IMR-90 (cell line): ENCODE measurements around the gene C14orf180. TPM values are rescaled to one million over a fixed set of nuclear protein-coding genes. Genes with fewer than 3 reads are reported as not detected.

Experiments
- ATAC-seq: fragments of 200-7000 bp; cut with Tn5 transposase; 2 replicates; pipeline ENCODE4 v1.9.1; 2020; ENCODE audit warnings: low read depth, mild to moderate bottlenecking, moderate library complexity
- BruUV-seq: library from RNA; stranded (reverse); fragments of 400-500 nt; replicated peaks from 2 replicates; lab custom pipeline; 2021; lab: Mats Ljungman, UMichigan
- CTCF ChIA-PET: fragments of 300-600 bp; formaldehyde crosslinking; extraction: SDS; loops from one replicate; lab custom pipeline; 2021; ENCODE audit warnings: antibody characterized with exemption; lab: Yijun Ruan, JAX
- POLR2A ChIA-PET: fragments of 300-600 bp; sonication (Branson Sonifier 250); formaldehyde crosslinking; loops from one replicate; lab custom pipeline; 2022; ENCODE audit warnings: antibody characterized with exemption; ENCODE audit not compliant: unreplicated experiment; lab: Charles Lee
- DNase-seq: peaks from one replicate; pipeline ENCODE4 v3.0.0; 2013
- H2AFZ ChIP-seq: replicated peaks from 2 replicates; pipeline ENCODE3; 2013; ENCODE audit warnings: low read length, mild to moderate bottlenecking; ENCODE audit not compliant: poor library complexity
- H2AK5ac ChIP-seq: 2 replicates; pipeline ENCODE4 v1.6.1; 2013; ENCODE audit warnings: low read depth, low read length, inconsistent platforms
- H2AK9ac ChIP-seq: replicated peaks from 2 replicates; pipeline ENCODE3; 2013; ENCODE audit warnings: mild to moderate bottlenecking, low read depth, low read length, moderate library complexity; ENCODE audit not compliant: poor library complexity
- H2BK120ac ChIP-seq: 2 replicates; pipeline ENCODE4 v1.6.1; 2013; ENCODE audit warnings: low read depth, low read length, inconsistent platforms
- H2BK15ac ChIP-seq: 3 replicates; pipeline ENCODE4 v1.6.1; 2013; ENCODE audit warnings: low read depth, low read length, inconsistent platforms
- H2BK20ac ChIP-seq: 2 replicates; pipeline ENCODE4 v1.6.1; 2013; ENCODE audit warnings: low read depth, mild to moderate bottlenecking, inconsistent platforms, low read length, moderate library complexity
- H2BK5ac ChIP-seq: 2 replicates; pipeline ENCODE4 v1.6.1; 2013; ENCODE audit warnings: mild to moderate bottlenecking, low read depth, low read length, inconsistent platforms; ENCODE audit not compliant: poor library complexity, severe bottlenecking
- H3K14ac ChIP-seq: replicated peaks from 2 replicates; pipeline ENCODE4 v1.6.1; 2013; ENCODE audit warnings: low read depth, low read length, inconsistent platforms
- H3K18ac ChIP-seq: 2 replicates; pipeline ENCODE4 v1.6.1; 2013; ENCODE audit warnings: low read depth, low read length, control low read depth
- H3K23ac ChIP-seq: 2 replicates; pipeline ENCODE4 v1.6.1; 2013; ENCODE audit warnings: low read depth, low read length, inconsistent platforms
- H3K27ac ChIP-seq: 2 replicates; pipeline ENCODE4 v1.5.1; 2013; ENCODE audit warnings: mild to moderate bottlenecking, control low read depth, low read length; ENCODE audit not compliant: insufficient read depth
- H3K27me3 ChIP-seq: 2 replicates; pipeline ENCODE4 v1.6.1; 2013; ENCODE audit warnings: low read length; ENCODE audit not compliant: control insufficient read depth, insufficient read depth
- H3K36me3 ChIP-seq: 2 replicates; pipeline ENCODE4 v1.6.1; 2013; ENCODE audit warnings: low read length, mixed read lengths; ENCODE audit not compliant: control insufficient read depth, insufficient read depth
- H3K4ac ChIP-seq: 2 replicates; pipeline ENCODE4 v1.6.1; 2013; ENCODE audit warnings: low read depth, low read length, inconsistent platforms
- H3K4me1 ChIP-seq: 2 replicates; pipeline ENCODE4 v1.6.1; 2013; ENCODE audit warnings: low read length, mixed read lengths; ENCODE audit not compliant: control insufficient read depth, insufficient read depth
- H3K4me2 ChIP-seq: 2 replicates; pipeline ENCODE4 v1.6.1; 2013; ENCODE audit warnings: low read depth, mild to moderate bottlenecking, control low read depth, low read length, moderate library complexity
- H3K4me3 ChIP-seq: 2 replicates; pipeline ENCODE4 v1.5.1; 2013; ENCODE audit warnings: low read depth, mild to moderate bottlenecking, control low read depth, low read length, moderate library complexity; ENCODE audit not compliant: insufficient read depth
- H3K56ac ChIP-seq: 2 replicates; pipeline ENCODE4 v1.6.1; 2013; ENCODE audit warnings: low read length, inconsistent platforms; ENCODE audit not compliant: insufficient read depth; ENCODE audit errors: extremely low read depth
- H3K79me1 ChIP-seq, 2 experiments: 2 replicates each; pipeline ENCODE4 v1.6.1; 2013; ENCODE audit warnings: low read length in 2 of 2, inconsistent platforms in 1 of 2, low read depth in 1 of 2
- H3K9ac ChIP-seq: 2 replicates; pipeline ENCODE4 v1.6.1; 2013; ENCODE audit warnings: low read depth, low read length, control low read depth
- H3K9me1 ChIP-seq: 2 replicates; pipeline ENCODE4 v1.6.1; 2013; ENCODE audit warnings: low read length, inconsistent platforms; ENCODE audit not compliant: insufficient read depth
- H3K9me3 ChIP-seq: 2 replicates; pipeline ENCODE4 v1.6.1; 2013; ENCODE audit warnings: low read length; ENCODE audit not compliant: control insufficient read depth, insufficient read depth
- H4K20me1 ChIP-seq: 2 replicates; pipeline ENCODE4 v1.6.1; 2013; ENCODE audit warnings: low read length, inconsistent platforms; ENCODE audit not compliant: insufficient read depth
- H4K5ac ChIP-seq: 2 replicates; pipeline ENCODE4 v1.6.1; 2013; ENCODE audit warnings: mild to moderate bottlenecking, low read depth, low read length, control low read depth
- H4K8ac ChIP-seq, 2 experiments: 2 replicates each; pipeline ENCODE4 v1.6.1; 2013; ENCODE audit warnings: low read depth in 2 of 2, low read length in 2 of 2, control low read depth in 1 of 2, inconsistent platforms in 1 of 2
- H4K91ac ChIP-seq: 2 replicates; pipeline ENCODE4 v1.6.1; 2013; ENCODE audit warnings: low read depth, low read length, inconsistent platforms; ENCODE audit not compliant: insufficient read depth
- CEBPB ChIP-seq: IDR thresholded peaks from 2 replicates; pipeline ENCODE4 v1.6.1; 2012; ENCODE audit warnings: low read depth, low read length, improper control_type of control experiment
- CHD1 ChIP-seq: IDR thresholded peaks from 2 replicates; pipeline ENCODE4 v1.6.1; 2012; ENCODE audit warnings: low read depth, low read length, improper control_type of control experiment
- FOS ChIP-seq: fragments of 150-350 bp; IDR thresholded peaks from 2 replicates; pipeline ENCODE4 v1.6.1; 2016; ENCODE audit warnings: low read depth, low read length
- MAFK ChIP-seq: IDR thresholded peaks from 2 replicates; pipeline ENCODE4 v1.6.1; 2012; ENCODE audit warnings: low read depth, low read length, improper control_type of control experiment
- MAZ ChIP-seq: IDR thresholded peaks from 2 replicates; pipeline ENCODE4 v1.6.1; 2012; ENCODE audit warnings: low read depth, mild to moderate bottlenecking, low read length, improper control_type of control experiment, moderate library complexity, borderline replicate concordance
- MXI1 ChIP-seq: IDR thresholded peaks from 2 replicates; pipeline ENCODE4 v1.6.1; 2012; ENCODE audit warnings: low read depth, mild to moderate bottlenecking, low read length, moderate library complexity, borderline replicate concordance
- RCOR1 ChIP-seq: IDR thresholded peaks from 2 replicates; pipeline ENCODE4 v1.6.1; 2012; ENCODE audit warnings: mild to moderate bottlenecking, low read length, improper control_type of control experiment; ENCODE audit not compliant: insufficient replicate concordance
- RFX5 ChIP-seq: IDR thresholded peaks from 2 replicates; pipeline ENCODE4 v1.8.0; 2012; ENCODE audit warnings: low read depth, mild to moderate bottlenecking, low read length, moderate library complexity
- SMC3 ChIP-seq: fragments of 150-350 bp; IDR thresholded peaks from 2 replicates; pipeline ENCODE4 v1.6.1; 2016; ENCODE audit warnings: low read depth, mild to moderate bottlenecking, antibody characterized with exemption, low read length, moderate library complexity
- USF2 ChIP-seq: fragments of 150-350 bp; IDR thresholded peaks from 2 replicates; pipeline ENCODE4 v1.6.1; 2017; ENCODE audit warnings: mild to moderate bottlenecking, antibody characterized with exemption, low read length, low read depth
- WGBS, 2 experiments: methylation state at CpG; one replicate each; pipeline versions ENCODE4 v1.1.5 to v1.1.7; 2013; ENCODE audit warnings: missing lambda C conversion rate in 2 of 2; ENCODE audit not compliant: insufficient read length in 1 of 2; ENCODE audit errors: extremely low coverage in 2 of 2; 5-methylcytosine and 5-hydroxymethylcytosine counted together
- dilution Hi-C: fragments of 300-500 bp; cut with HindIII; formaldehyde crosslinking; loops from one replicate; pipeline ENCODE4 v1.14.3; 2018; ENCODE audit warnings: low sequenced_read_pairs; ENCODE audit not compliant: unreplicated experiment
- in situ Hi-C: fragments of 300-500 bp; cut with MboI; formaldehyde crosslinking; loops from 3 replicates; pipeline ENCODE4 v1.14.3; 2019; ENCODE audit warnings: low sequenced_read_pairs, inconsistent platforms, mixed read lengths
- intact Hi-C: fragments of 100-400 bp; cut with micrococcal nuclease; formaldehyde crosslinking; loops from 2 replicates; pipeline ENCODE4 v1.10.0; 2022
- polyA plus RNA-seq, 3 experiments: library from polyadenylated mRNA; depleted of rRNA; stranded (reverse); fragments of >200 nt; gene quantifications; 2 replicates each; pipeline ENCODE4 v1.2.3, GENCODE V29; 2012; ENCODE audit warnings: low replicate concordance in 1 of 3
- total RNA-seq: library from RNA; depleted of rRNA; stranded (reverse); fragments of >200 nt; gene quantifications from 2 replicates; pipeline ENCODE4 v1.2.3, GENCODE V29; 2012
- TF ChIP-seq, protein P1 (sequence below): conservative IDR thresholded peaks from 2 replicates; pipeline ENCODE4 v1.5.1; 2012; ENCODE audit warnings: mild to moderate bottlenecking, low read depth, low read length, improper control_type of control experiment

The C14orf180 gene
- total and polyA plus RNA-seq, 2 of the 4 experiments (the other 2 are of a cell fraction) = not detected

GRCh38 chr14:104591031-104591430, 11.5 kb downstream of the C14orf180 start:
- BruUV-seq = no TSS peak
- WGBS, 2 experiments = 42% methylated on average over 4 of the region's 7 CpGs; no CpG with 5 or more reads in 1 of the 2 experiments
- ChIA-PET POLR2A (no interaction called here), CTCF (no interaction called here)
- Histone ChIP-seq H3K4me2 (no peak overlapping the region), H3K56ac (no peak overlapping the region), H3K14ac (no peak overlapping the region), H3K9me1 (0 out of 2 replicates have a peak, but pooled peaks cover 4% of the 10 kb centered on the region), H4K91ac (no peak overlapping the region), H3K4ac (no peak overlapping the region), H4K5ac (no peak overlapping the region), H2BK5ac (no peak overlapping the region), H2AK5ac (no peak overlapping the region), H2AK9ac (no peak overlapping the region), H2BK120ac (no peak overlapping the region), H3K27me3 (peaks cover 4% of the 10 kb centered on the region; the same call in 1 of the 2 replicates), H3K9me3 (no peaks in the 10 kb centered on the region), H2AFZ (no peak overlapping the region), H3K4me3 (no peak overlapping the region), H4K20me1 (no peaks in the 10 kb centered on the region), H2BK15ac (no peak overlapping the region), H4K8ac (no peak overlapping the region), H3K23ac (no peak overlapping the region), H3K4me1 (no peaks in the 10 kb centered on the region), H2BK20ac (no peak overlapping the region), H3K18ac (no peak overlapping the region), H3K27ac (no peak overlapping the region), H3K9ac (no peak overlapping the region), H3K79me1 (no peaks in the 10 kb centered on the region), H3K36me3 (no peaks in the 10 kb centered on the region)
- no peak for TF ChIP-seq MXI1
- TF ChIP-seq SMC3 = no peak
- TF ChIP-seq RFX5 = no peak
- no peak for TF ChIP-seq FOS
- TF ChIP-seq USF2 = no peak
- no peak for TF ChIP-seq CHD1
- no peak for TF ChIP-seq MAZ
- TF ChIP-seq MAFK = no peak
- no peak for TF ChIP-seq CEBPB
- no peak for TF ChIP-seq RCOR1
- TF ChIP-seq, protein P1, sequence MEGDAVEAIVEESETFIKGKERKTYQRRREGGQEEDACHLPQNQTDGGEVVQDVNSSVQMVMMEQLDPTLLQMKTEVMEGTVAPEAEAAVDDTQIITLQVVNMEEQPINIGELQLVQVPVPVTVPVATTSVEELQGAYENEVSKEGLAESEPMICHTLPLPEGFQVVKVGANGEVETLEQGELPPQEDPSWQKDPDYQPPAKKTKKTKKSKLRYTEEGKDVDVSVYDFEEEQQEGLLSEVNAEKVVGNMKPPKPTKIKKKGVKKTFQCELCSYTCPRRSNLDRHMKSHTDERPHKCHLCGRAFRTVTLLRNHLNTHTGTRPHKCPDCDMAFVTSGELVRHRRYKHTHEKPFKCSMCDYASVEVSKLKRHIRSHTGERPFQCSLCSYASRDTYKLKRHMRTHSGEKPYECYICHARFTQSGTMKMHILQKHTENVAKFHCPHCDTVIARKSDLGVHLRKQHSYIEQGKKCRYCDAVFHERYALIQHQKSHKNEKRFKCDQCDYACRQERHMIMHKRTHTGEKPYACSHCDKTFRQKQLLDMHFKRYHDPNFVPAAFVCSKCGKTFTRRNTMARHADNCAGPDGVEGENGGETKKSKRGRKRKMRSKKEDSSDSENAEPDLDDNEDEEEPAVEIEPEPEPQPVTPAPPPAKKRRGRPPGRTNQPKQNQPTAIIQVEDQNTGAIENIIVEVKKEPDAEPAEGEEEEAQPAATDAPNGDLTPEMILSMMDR = no peak
- in situ Hi-C loops (no loop called here), dilution Hi-C loops (no loop called here), intact Hi-C loops (no loop called here)
- ATAC-seq = no peak
- no peak for DNase-seq
